ENCODE measurements around the gene RUFY2. TPM values are rescaled to one million over a fixed set of nuclear protein-coding genes. Genes with fewer than 3 reads are reported as not detected.
"Not testable (repeated sequence)": the region's sequence is repeated elsewhere in the genome, so short reads cannot be mapped to it uniquely, and the experiment has no call there.

RUFY2 gene
- polyA plus RNA-seq: 7.5 TPM

DNA sequence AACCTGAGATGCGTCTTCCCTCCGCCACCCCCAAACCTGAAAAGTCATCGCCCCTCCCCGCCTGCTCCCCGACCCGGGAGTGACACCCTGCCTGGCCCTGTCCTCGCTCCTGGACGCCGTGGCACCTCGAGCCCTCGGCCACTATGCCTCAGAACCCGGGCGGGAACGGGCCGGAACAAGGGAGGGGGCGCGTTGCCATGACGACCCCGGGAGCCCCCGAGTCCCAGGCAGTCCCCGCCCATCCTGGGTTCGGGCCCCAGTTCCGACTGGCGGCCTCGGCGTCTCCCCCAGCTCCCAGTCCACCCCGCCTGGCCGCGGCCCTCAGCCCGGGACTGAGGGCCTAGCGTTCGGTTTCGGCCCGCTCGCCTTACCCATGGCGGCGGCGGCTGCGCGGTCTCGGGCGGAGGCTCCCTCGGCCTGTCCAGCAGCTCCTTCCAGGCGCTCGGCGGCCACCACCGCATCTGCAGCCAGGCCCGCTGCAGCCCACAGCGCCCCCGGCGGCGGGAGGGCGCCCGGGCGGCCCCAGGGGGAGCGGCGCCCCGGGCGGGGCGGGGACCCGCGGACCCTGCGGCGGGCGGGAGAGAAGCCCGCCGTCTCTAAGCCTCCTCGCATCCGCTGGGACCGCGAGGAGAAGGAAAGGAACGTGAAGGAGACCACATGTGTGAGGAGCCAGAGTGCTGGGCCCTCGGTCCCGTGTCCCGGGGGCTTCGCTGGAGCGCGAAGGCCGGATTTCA is at the start of gene RUFY2:
Gene RUFY2, minus strand, starts transcription at position 463 of the 734 bp plus-strand sequence. Its CDS starts 88 bp downstream, at position 375.
- Mint-ChIP-seq H3K4me3 (peak within 1 kb of the TSS; percentile 89 to 96 (median 92)), H3K27me3 (no peaks in the 10 kb centered on the region), H3K36me3 (no peaks in the 10 kb centered on the region), H3K9me3 (no peaks in the 10 kb centered on the region), H3K4me1 (peaks cover 11 to 15% (median 14%) of the 10 kb centered on the region in 3 donors), H3K27ac (peak within 1 kb of the TSS; percentile 74 to 96 (median 80))

GRCh38 chr10:68449698-68450097 is 42.6 kb upstream of the RUFY2 start:
- not testable (repeated sequence) for H3K36me3 Mint-ChIP-seq, H3K4me3 Mint-ChIP-seq, H3K4me1 Mint-ChIP-seq, H3K9me3 Mint-ChIP-seq, H3K27me3 Mint-ChIP-seq
- H3K27ac Mint-ChIP-seq: peak overlapping the region in 1 of 3 donors; percentile 44

DNA sequence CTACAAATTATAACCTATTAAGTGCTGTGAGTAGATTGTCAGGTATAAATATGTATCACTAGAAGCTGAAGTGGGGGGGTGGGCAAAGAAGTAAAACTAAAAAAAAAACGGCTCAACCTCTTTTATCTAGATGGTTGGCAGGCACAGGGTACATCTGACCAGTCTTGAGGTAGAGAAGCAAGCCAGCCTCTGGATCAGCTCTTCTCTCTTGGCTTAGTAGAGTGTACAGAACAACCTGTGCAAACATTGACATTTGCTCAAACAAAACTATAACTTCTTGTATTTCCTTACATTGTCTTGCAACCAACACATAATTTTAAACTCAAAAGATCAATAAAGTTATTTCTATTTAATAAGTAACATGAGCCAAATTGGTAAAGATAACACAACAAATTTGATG is 39.1 kb upstream of the RUFY2 start:
- no peaks in the 10 kb centered on the region for H3K4me1 Mint-ChIP-seq
- no peak overlapping the region for H3K4me3 Mint-ChIP-seq
- no peak overlapping the region for H3K27ac Mint-ChIP-seq
- no peaks in the 10 kb centered on the region for H3K27me3 Mint-ChIP-seq
- no peaks in the 10 kb centered on the region for H3K9me3 Mint-ChIP-seq
- H3K36me3 Mint-ChIP-seq: no peaks in the 10 kb centered on the region

- H3K9me3 Mint-ChIP-seq: no peaks in the 10 kb centered on the region
- no peaks in the 10 kb centered on the region for H3K36me3 Mint-ChIP-seq
- H3K27me3 Mint-ChIP-seq: no peaks in the 10 kb centered on the region
- H3K4me1 Mint-ChIP-seq: no peaks in the 10 kb centered on the region
- H3K4me3 Mint-ChIP-seq: no peak overlapping the region
- no peak overlapping the region for H3K27ac Mint-ChIP-seq
These were observed 35.9 kb upstream of the RUFY2 start for GRCh38 chr10:68442971-68443370.

DNA sequence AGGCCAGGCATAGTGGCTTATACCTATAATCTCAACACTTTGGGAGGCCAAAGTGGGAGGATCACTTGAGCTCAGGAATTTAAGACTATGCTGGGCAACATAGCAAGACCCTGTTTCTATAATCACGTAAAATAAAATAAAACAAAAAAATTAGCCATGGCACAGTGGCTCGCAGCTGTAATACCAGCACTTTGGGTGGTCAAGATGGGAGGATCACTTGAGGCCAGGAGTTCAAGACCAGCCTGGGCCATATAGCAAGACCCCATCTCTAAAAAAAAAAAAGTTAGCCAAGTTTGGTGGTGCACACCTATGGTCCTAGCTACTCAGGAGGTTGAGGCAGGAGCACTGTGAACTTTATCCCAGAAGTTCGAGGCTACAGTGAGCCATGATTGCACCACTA is 33.8 kb upstream of the RUFY2 start:
- Mint-ChIP-seq H3K9me3 (no peaks in the 10 kb centered on the region), H3K36me3 (peaks cover 2% of the 10 kb centered on the region), H3K4me3 (no peak overlapping the region), H3K27me3 (no peaks in the 10 kb centered on the region), H3K4me1 (no peaks in the 10 kb centered on the region), H3K27ac (no peak overlapping the region)

GRCh38 chr10:68435803-68436202 is 28.7 kb upstream of the RUFY2 start:
- H3K27ac Mint-ChIP-seq: no peak overlapping the region
- H3K9me3 Mint-ChIP-seq: no peaks in the 10 kb centered on the region
- no peaks in the 10 kb centered on the region for H3K4me1 Mint-ChIP-seq
- H3K27me3 Mint-ChIP-seq: no peaks in the 10 kb centered on the region
- peaks cover 2% of the 10 kb centered on the region for H3K36me3 Mint-ChIP-seq
- no peak overlapping the region for H3K4me3 Mint-ChIP-seq

DNA sequence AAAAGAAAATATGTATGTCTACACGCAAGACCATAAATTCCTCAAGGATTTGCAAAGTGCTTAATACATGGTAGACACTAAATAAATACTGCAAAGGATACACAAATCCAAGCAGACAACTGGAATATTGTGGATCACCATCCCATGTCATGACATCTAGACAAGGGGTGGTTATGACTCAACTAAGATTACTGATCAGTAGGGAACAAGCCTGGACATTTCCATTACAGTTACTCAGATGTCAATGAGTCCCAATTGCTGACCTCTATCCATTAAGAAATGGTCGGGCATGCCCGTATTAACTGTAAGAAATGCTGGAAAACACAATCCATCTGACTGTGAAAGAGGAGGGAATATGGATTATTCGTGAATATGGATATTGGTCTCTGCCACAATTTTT is 27.6 kb upstream of the RUFY2 start:
- no peaks in the 10 kb centered on the region for H3K27me3 Mint-ChIP-seq
- H3K4me3 Mint-ChIP-seq: no peak overlapping the region
- peaks cover 2% of the 10 kb centered on the region for H3K36me3 Mint-ChIP-seq
- H3K9me3 Mint-ChIP-seq: no peaks in the 10 kb centered on the region
- no peaks in the 10 kb centered on the region for H3K4me1 Mint-ChIP-seq
- no peak overlapping the region for H3K27ac Mint-ChIP-seq

- H3K4me1 Mint-ChIP-seq: peaks cover 0 to 2% (median 0%) of the 10 kb centered on the region in 3 donors
- H3K27ac Mint-ChIP-seq: no peak overlapping the region
- no peaks in the 10 kb centered on the region for H3K27me3 Mint-ChIP-seq
- H3K36me3 Mint-ChIP-seq: peaks cover 6% of the 10 kb centered on the region
- no peak overlapping the region for H3K4me3 Mint-ChIP-seq
- no peaks in the 10 kb centered on the region for H3K9me3 Mint-ChIP-seq
These were observed 21.5 kb upstream of the RUFY2 start for GRCh38 chr10:68428396-68429104.

DNA sequence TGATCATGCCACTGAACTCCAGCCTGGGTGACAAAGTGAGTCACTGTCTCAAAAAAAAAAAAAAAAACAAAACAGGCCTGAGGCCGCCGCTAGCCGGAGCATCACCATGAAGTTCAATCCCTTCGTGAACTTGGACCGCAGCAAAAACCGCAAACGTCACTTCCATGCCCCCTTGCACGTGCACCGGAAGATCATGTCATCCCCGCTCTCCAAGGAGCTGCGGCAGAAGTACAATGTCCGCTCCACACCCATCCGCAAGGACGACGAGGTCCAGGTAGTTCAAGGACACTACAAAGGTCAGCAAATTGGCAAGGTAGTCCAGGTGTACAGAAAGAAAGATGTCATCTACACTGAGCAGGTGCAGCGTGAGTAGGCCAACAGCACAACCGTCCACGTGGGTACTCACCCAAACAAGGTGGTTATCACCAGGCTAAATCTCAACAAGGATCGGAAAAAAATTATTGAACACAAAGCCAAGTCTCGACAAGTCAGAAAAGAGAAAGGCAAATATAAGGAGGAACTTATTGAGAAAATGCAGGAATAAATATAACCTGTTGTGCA is 17.5 kb upstream of the RUFY2 start:
- Mint-ChIP-seq H3K4me3 (no peak overlapping the region), H3K9me3 (no peaks in the 10 kb centered on the region), H3K27me3 (no peaks in the 10 kb centered on the region), H3K36me3 (peaks cover 6% of the 10 kb centered on the region), H3K4me1 (peaks cover 0 to 2% (median 2%) of the 10 kb centered on the region in 3 donors), H3K27ac (no peak overlapping the region)

DNA sequence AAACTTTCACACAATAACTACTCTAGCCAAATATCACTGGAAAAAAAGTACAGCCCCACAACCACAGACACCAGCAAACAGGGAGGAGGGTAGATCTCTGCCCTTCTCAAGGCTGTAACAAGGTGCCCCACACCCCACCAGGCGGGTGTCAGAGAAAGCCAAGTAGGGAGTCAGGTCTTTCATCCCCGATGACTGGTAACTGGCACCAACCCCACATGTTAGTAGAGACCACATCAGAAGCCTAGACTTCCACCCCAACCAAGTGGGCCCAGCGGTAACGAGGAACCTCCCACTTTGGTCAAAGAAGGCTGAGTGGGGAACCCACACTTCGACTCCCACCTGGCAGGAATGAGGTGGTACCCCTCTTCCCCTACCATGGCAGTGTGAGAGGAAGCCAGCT is 16.4 kb upstream of the RUFY2 start:
- Mint-ChIP-seq H3K4me1 (peaks cover 0 to 2% (median 2%) of the 10 kb centered on the region in 3 donors), H3K36me3 (peaks cover 6% of the 10 kb centered on the region), H3K4me3 (no peak overlapping the region), H3K9me3 (no peaks in the 10 kb centered on the region), H3K27ac (no peak overlapping the region), H3K27me3 (no peaks in the 10 kb centered on the region)

DNA sequence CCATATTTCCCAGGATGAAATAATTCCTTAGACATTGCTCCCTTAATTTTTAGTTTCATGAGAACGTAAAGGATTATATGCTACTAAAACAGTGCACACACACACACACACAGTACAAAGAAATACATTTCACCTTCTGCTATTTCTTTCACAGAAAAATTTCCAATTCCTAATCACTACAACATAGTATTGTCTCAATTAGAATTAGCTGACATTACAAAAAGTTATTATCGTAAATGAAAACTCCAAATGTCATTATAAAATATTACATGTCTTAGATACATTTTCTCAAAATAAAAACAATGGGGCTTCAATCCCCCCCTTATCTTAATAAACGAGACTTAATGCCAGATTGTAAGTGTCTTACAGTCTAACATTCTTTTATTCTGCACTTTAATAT is 12.3 kb upstream of the RUFY2 start:
- peaks cover 3% of the 10 kb centered on the region for H3K36me3 Mint-ChIP-seq
- H3K4me3 Mint-ChIP-seq: no peak overlapping the region
- no peak overlapping the region for H3K27ac Mint-ChIP-seq
- peaks cover 0 to 5% (median 0%) of the 10 kb centered on the region in 3 donors for H3K9me3 Mint-ChIP-seq
- peaks cover 0 to 2% (median 0%) of the 10 kb centered on the region in 3 donors for H3K4me1 Mint-ChIP-seq
- H3K27me3 Mint-ChIP-seq: no peaks in the 10 kb centered on the region

DNA sequence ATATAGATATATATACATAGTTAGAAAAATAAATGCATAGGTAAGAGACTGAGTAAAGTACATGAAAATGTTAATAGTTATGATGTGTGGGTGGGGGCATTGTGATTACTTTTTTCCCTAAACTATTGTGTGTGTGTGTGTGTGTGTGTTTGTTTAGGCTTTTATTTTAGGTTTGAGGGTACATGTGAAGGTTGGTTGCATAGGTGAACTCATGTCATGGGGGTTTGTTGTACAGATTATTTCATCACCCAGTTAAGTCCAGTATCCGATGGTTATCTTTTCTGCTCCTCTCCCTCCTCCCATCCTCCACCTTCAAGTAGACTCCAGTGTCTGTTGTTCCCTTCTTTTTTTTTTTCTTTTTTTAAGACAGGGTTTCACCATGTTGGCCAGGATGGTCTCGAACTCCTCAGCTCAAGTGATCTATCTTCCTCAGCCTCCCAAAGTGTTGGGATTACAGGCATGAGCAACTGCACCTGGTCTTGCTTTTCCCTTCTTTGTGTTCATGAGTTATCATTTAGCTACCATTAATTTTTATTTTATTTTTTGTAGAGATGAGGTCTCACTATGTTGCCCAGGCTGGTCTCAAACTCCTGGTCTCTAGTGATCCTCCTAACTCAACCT is 1.9 kb upstream of the RUFY2 start:
- Mint-ChIP-seq H3K36me3 (no peaks in the 10 kb centered on the region), H3K9me3 (no peaks in the 10 kb centered on the region), H3K4me1 (peaks cover 11 to 15% (median 14%) of the 10 kb centered on the region in 3 donors), H3K27me3 (no peaks in the 10 kb centered on the region), H3K27ac (peak overlapping the region in 1 of 3 donors; percentile 78), H3K4me3 (peak overlapping the region in 1 of 4 donors; percentile 92)

DNA sequence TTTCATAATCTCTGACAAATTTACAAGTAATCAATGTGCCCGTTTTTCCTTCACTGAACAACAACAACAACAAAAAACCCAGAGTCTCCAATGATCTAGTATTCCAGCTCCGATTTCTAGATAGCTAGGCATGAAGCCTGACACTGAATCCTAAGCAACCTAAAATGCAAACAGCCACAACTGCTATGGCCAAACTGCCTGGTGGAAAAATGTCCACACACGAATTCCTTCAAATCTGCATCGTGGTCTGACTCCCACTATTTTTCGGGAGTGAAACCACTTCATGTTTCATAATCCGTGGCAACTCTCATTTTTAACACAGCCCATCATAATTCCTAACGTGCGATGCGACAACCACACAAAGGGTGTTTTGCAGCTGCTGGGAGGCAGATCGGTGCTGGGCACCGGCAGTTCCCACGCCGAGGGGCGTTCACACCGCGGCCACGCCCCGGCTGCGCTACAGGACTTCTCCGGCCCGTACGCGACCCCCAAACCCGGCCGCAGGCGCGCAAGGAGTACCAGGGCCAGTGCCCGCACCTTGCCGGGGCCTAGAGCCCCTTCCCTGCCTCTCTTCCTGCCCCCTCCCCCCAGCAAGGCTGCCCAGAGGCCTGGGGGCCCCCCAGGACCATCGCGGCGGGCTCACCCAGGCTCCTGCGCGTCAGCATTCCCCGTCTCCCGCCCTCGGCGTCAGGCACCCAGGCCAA is 814 bp downstream of the RUFY2 start:
- H3K4me1 Mint-ChIP-seq: peaks cover 11 to 17% (median 14%) of the 10 kb centered on the region in 3 donors
- H3K9me3 Mint-ChIP-seq: no peaks in the 10 kb centered on the region
- no peaks in the 10 kb centered on the region for H3K36me3 Mint-ChIP-seq
- peak overlapping the region; percentile 89 to 96 (median 92) for H3K4me3 Mint-ChIP-seq
- H3K27ac Mint-ChIP-seq: peak overlapping the region; percentile 19 to 96 (median 63)
- H3K27me3 Mint-ChIP-seq: no peaks in the 10 kb centered on the region

DNA sequence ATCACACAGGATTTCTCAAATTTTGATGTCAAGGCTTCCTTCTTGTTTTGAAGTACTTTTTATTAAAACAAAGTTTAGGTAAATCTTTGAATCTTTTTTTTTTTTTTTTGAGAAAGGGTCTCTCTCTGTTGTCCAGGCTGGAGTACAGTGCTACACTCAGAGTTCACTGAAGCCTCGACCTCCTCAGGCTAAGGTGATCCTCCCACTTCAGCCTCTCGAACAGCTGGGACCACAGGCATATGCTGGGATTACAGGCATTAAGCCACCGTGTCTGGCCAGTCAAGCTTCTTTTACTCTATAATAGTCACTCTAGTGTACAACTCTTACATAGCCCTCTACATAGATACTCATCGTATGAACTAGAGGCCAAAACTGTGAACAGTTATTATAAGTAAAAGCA is 3.4 kb downstream of the RUFY2 start:
- Mint-ChIP-seq H3K27ac (no peak overlapping the region), H3K4me3 (no peak overlapping the region), H3K27me3 (no peaks in the 10 kb centered on the region), H3K4me1 (peaks cover 11 to 17% (median 14%) of the 10 kb centered on the region in 3 donors), H3K9me3 (no peaks in the 10 kb centered on the region), H3K36me3 (no peaks in the 10 kb centered on the region)

DNA sequence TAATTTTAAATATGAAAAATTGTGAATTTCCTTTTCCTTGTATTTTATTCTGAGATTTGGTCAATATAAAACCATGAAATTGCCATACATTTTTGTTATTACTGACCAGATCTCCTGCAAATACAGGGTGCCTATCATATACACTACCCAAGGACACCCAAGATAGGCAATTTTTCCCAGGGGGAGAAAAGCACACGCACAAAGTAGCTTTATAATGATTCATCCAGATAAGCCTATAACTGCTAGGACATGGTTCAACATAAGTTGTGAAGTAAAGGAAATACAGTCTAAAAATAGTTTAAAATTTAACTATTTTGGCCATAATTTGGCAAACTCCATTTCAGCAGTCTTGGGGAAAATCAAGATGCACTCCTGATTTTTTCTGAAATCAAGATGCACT is 4.8 kb downstream of the RUFY2 start:
- H3K9me3 Mint-ChIP-seq: no peaks in the 10 kb centered on the region
- no peaks in the 10 kb centered on the region for H3K36me3 Mint-ChIP-seq
- no peaks in the 10 kb centered on the region for H3K27me3 Mint-ChIP-seq
- H3K27ac Mint-ChIP-seq: no peak overlapping the region
- no peak overlapping the region for H3K4me3 Mint-ChIP-seq
- H3K4me1 Mint-ChIP-seq: peaks cover 11 to 15% (median 14%) of the 10 kb centered on the region in 3 donors

Data from IgD-negative memory B cell (primary cell).